Adrenal gland (tissue), 12 donors: ENCODE data around the gene NR1H4. TPM values are rescaled to one million over a fixed set of nuclear protein-coding genes. Genes with fewer than 3 reads are reported as not detected.

Experiments used
- DNase-seq, 7 donors: peaks; one replicate each; pipeline ENCODE4 v3.0.0-alpha.2; 2019 to 2020
- H3K27ac ChIP-seq, 5 donors: fragments of 200-600 bp; sonication (generic) in 4 of 5; 1 replicate in 3 of 5; 2 replicates in 2 of 5; pipeline versions ENCODE4 v1.5.1 to v1.8.0; 2016 to 2020; ENCODE audit warnings: mild to moderate bottlenecking in 1 of 5
- H3K27me3 ChIP-seq: fragments of 200-600 bp; 2 replicates; pipeline ENCODE4 v1.8.0; 2021
- H3K36me3 ChIP-seq, 2 donors: fragments of 200-600 bp; replicated peaks in 1 of 2; 1 replicate in 1 of 2; 2 replicates in 1 of 2; pipeline versions ENCODE4 v1.5.1 to v1.8.0; 2018 to 2022
- H3K4me1 ChIP-seq, 2 donors: fragments of 200-600 bp; replicated peaks in 1 of 2; 1 replicate in 1 of 2; 2 replicates in 1 of 2; pipeline versions ENCODE4 v1.5.1 to v1.8.0; 2018 to 2021
- H3K4me3 ChIP-seq, 4 donors: fragments of 200-600 bp; sonication (generic) in 3 of 4; one replicate each; pipeline ENCODE4 v1.5.1; 2016 to 2018
- H3K9me3 ChIP-seq, 3 donors: fragments of 200-600 bp; sonication (generic) in 1 of 3; replicated peaks in 1 of 3; 1 replicate in 2 of 3; 2 replicates in 1 of 3; pipeline versions ENCODE4 v1.5.1 to v1.8.0; 2016 to 2021
- POLR2A ChIP-seq, 2 donors: fragments of 450-650 bp; IDR thresholded peaks; one replicate each; pipeline ENCODE4 v1.6.1; 2017; ENCODE audit warnings: antibody characterized with exemption in 2 of 2, mild to moderate bottlenecking in 2 of 2, moderate library complexity in 1 of 2
- WGBS, 4 donors: extraction: QIAGEN DNeasy Blood & Tissue Kit in 2 of 4; methylation state at CpG; one replicate each; pipeline versions ENCODE4 v1.1.5 to v1.1.7; 2013 to 2017; 5-methylcytosine and 5-hydroxymethylcytosine counted together
- intact Hi-C, 2 donors: fragments of 100-400 bp; cut with DNase I; formaldehyde crosslinking; loops; one replicate each; pipeline versions ENCODE4 v1.14.1 to v1.15.0; 2022 to 2023
- polyA plus RNA-seq, 3 donors: library from polyadenylated mRNA; stranded (reverse); fragments of 200-250 nt in 2 of 3; fragments of 350-450 nt in 1 of 3; fragmentation: Illumina TruSeq in 1 of 3; extraction: RNeasy Lipid Tissue Mini Kit (QIAGEN cat#74804) in 1 of 3; gene quantifications; one replicate each; pipeline ENCODE4 v1.2.3, GENCODE V29; 2013 to 2014
- small RNA-seq, 2 donors: library from RNA; depleted of rRNA; stranded (forward); fragments of <200 nt; gene quantifications; one replicate each; pipeline ENCODE3, GENCODE V24; 2016
- total RNA-seq, 9 donors: library from RNA; depleted of rRNA in 4 of 9; stranded (reverse); fragments of >200 nt in 4 of 9; fragments of 120-200 nt in 1 of 9; fragmentation: NEBNext Ultra II Directional in 1 of 9; extraction: Animal tissue kit (Norgen Biotek cat#: 25700) in 1 of 9; gene quantifications; one replicate each; pipeline versions ENCODE4 v1.1.0 to v1.2.4, GENCODE V29; 2013 to 2023
- TF ChIP-seq, protein P1 (sequence below), 6 experiments: fragments of 450-650 bp in 4 of 6; fragments of 200-600 bp in 2 of 6; sonication (generic) in 1 of 6; IDR thresholded peaks; 1 replicate in 5 of 6; 2 replicates in 1 of 6; pipeline versions ENCODE4 v1.5.1 to v1.8.0; 2016 to 2021; ENCODE audit warnings: antibody characterized with exemption in 6 of 6, mild to moderate bottlenecking in 2 of 6, moderate library complexity in 1 of 6
- donor health status: healthy with polysubstance abuse.
- donor health status: Bipolar disorder and iron deficiency.
- donor health status: DM: yes; HTN: yes; CAD: no.
- donor health status: DM: no; HTN: no; CAD: no.
- donor health status: DM: no; HTN: no; CAD: no.
- donor health status: DM: yes; HTN: yes; CAD: no.

NR1H4 gene
- total and polyA plus RNA-seq, 12 donors, result 17.2 to 66.9 (median 41.0) TPM

DNA sequence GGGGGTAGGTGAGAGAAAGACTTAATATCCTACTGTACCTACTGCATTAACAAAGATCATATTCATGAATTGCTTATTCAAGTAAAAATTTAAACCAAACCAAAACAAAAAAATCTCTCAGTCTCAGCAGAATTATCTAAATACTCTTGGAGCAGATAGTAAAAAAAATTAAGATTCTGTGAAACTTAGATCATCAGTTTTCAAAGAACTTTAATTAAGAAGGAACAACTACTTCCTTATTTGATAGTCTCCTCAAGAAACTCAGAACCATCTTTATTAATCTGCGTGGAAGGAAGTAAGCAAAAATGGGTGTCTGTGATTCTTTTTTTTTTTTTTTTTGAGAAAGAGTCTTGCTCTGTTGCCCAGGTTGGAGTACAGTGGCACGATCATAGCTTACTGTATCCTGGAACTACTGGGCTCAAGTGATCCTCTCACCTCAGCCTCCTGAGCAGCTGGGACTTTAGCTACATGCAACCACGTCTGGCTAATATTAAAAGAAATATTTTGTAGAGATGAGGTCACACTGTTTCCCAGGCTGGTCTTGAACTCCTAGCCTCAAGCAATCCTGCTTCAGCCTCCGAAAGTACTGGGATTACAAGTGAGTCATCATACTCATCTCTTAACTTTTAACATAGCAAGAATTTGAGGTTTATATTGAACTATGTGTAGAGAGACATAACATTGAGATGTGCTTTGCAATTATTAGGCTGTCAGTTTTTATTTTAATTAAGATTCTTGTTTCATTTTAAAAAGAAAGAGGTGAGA lies 137.2 kb downstream of the NR1H4 start:
- WGBS, 4 donors, result 82 to 87% (median 86%) methylated on average over 4 of the region's 4 CpGs
- TF ChIP-seq, protein P1, sequence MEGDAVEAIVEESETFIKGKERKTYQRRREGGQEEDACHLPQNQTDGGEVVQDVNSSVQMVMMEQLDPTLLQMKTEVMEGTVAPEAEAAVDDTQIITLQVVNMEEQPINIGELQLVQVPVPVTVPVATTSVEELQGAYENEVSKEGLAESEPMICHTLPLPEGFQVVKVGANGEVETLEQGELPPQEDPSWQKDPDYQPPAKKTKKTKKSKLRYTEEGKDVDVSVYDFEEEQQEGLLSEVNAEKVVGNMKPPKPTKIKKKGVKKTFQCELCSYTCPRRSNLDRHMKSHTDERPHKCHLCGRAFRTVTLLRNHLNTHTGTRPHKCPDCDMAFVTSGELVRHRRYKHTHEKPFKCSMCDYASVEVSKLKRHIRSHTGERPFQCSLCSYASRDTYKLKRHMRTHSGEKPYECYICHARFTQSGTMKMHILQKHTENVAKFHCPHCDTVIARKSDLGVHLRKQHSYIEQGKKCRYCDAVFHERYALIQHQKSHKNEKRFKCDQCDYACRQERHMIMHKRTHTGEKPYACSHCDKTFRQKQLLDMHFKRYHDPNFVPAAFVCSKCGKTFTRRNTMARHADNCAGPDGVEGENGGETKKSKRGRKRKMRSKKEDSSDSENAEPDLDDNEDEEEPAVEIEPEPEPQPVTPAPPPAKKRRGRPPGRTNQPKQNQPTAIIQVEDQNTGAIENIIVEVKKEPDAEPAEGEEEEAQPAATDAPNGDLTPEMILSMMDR (IDR thresholded peaks at IDR 0.05), result no peak
- TF ChIP-seq POLR2A (IDR thresholded peaks at IDR 0.05), result no peak
- no peak overlapping the region for H3K4me3 ChIP-seq
- DNase-seq, result no peak
- no peaks in the 10 kb centered on the region for H3K4me1 ChIP-seq
- H3K27ac ChIP-seq, result no peak overlapping the region
- no peaks in the 10 kb centered on the region for H3K36me3 ChIP-seq
- intact Hi-C loops, result no loop called here
- no peaks in the 10 kb centered on the region for H3K9me3 ChIP-seq
- no peaks in the 10 kb centered on the region for H3K27me3 ChIP-seq

DNA sequence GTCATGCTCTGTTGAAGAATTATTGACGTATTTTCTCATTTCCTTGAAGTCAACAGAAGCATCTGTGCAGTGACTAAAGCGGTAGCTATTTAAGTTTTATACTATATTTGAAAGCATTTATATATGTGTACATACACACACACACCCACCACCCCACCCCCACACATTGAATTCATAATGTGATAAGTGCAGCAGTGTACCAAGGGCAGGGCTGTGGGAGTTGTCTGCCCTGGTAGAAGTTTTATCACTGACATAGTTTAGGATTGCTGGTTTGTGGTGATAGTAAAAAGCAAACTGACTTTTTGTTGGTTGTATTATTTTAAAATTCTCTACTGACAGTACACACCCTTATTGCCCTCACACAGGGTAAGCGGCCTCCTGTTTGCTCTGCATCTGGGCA lies 138.9 kb downstream of the NR1H4 start:
- WGBS, 4 donors, result 97 to 98% (median 97%) methylated on average over 3 of the region's 3 CpGs
- Histone ChIP-seq H3K27ac (no peak overlapping the region), H3K36me3 (no peaks in the 10 kb centered on the region), H3K4me3 (no peak overlapping the region), H3K4me1 (no peaks in the 10 kb centered on the region), H3K9me3 (no peaks in the 10 kb centered on the region), H3K27me3 (no peaks in the 10 kb centered on the region)
- TF ChIP-seq, protein P1 (IDR thresholded peaks at IDR 0.05), result no peak
- TF ChIP-seq POLR2A (IDR thresholded peaks at IDR 0.05), result no peak
- intact Hi-C loops, result no loop called here
- DNase-seq, result no peak

Small RNAs within 50 kb of the gene (small RNA-seq; reads per million reads assigned to genes)
- gene AC010200.2, result 0 reads per million in 2 donors

Other genes with a start within 250 kb of the NR1H4 start
- 1 to 10 TPM in 5 of 9 donors, under 1 TPM in 3, not detected in 1; 0.17 to 3.5 (median 1.8) TPM for gene DEPDC4, start 206.8 kb upstream of the NR1H4 start, total RNA-seq
- gene DEPDC4, start 206.8 kb upstream of the NR1H4 start, polyA plus RNA-seq, result 1 to 10 TPM in 2 of 3 donors, under 1 TPM in 1; 0.67 to 1.7 (median 1.2) TPM
- 10 to 100 TPM; 29.9 to 54.6 (median 44.7) TPM for gene SCYL2, start 206.7 kb upstream of the NR1H4 start, total RNA-seq
- gene SCYL2, start 206.7 kb upstream of the NR1H4 start, polyA plus RNA-seq, result 10 to 100 TPM; 12.1 to 45.0 (median 14.6) TPM
- under 1 TPM in 7 of 9 donors, not detected in 2; 0.11 to 0.85 (median 0.51) TPM for gene SLC17A8, start 116.8 kb upstream of the NR1H4 start, total RNA-seq
- under 1 TPM in 1 of 3 donors, not detected in 2; 0.09 TPM for gene SLC17A8, start 116.8 kb upstream of the NR1H4 start, polyA plus RNA-seq
- gene GAS2L3, start 99.8 kb downstream of the NR1H4 start, total RNA-seq, result 10 to 100 TPM in 2 of 9 donors, 1 to 10 TPM in 6, under 1 TPM in 1; 0.48 to 30.3 (median 5.1) TPM
- gene GAS2L3, start 99.8 kb downstream of the NR1H4 start, polyA plus RNA-seq, result 1 to 10 TPM in 2 of 3 donors, under 1 TPM in 1; 0.84 to 1.9 (median 1.8) TPM